GM18502 (cell line): ENCODE measurements around the gene CASP7.

Experiments
- ATAC-seq: cut with Tn5 transposase; IDR thresholded peaks from one replicate; pipeline ENCODE4 v1.9.1; 2021; ENCODE audit warnings: mild to moderate bottlenecking; ENCODE audit not compliant: unreplicated experiment, poor library complexity

Gene CASP7

GRCh38 chr10:113665352-113665751 is 14.4 kb upstream of the CASP7 start:
- no peak for ATAC-seq

- ATAC-seq = no peak
Observed at GRCh38 chr10:113665806-113666354, 13.8 kb upstream of the CASP7 start.

GRCh38 chr10:113666682-113667252 is 12.9 kb upstream of the CASP7 start:
- ATAC-seq = peak; percentile 91

- peak; percentile 6 for ATAC-seq
Observed at GRCh38 chr10:113680190-113681111, 739 bp downstream of the CASP7 start.

- ATAC-seq = peak; percentile 61
Observed at GRCh38 chr10:113681533-113682470, 2.1 kb downstream of the CASP7 start.

GRCh38 chr10:113683300-113683699 is 3.6 kb downstream of the CASP7 start:
- no peak for ATAC-seq

- no peak for ATAC-seq
Observed at GRCh38 chr10:113686028-113686427, 6.3 kb downstream of the CASP7 start.

GRCh38 chr10:113687037-113687436 is 7.3 kb downstream of the CASP7 start:
- no peak for ATAC-seq

- ATAC-seq = no peak
Observed at GRCh38 chr10:113689057-113689456, 9.3 kb downstream of the CASP7 start.

- ATAC-seq = no peak
Observed at GRCh38 chr10:113689574-113689973, 9.9 kb downstream of the CASP7 start.

GRCh38 chr10:113690749-113691148 is 11.0 kb downstream of the CASP7 start:
- ATAC-seq = no peak

GRCh38 chr10:113691381-113691780 is 11.7 kb downstream of the CASP7 start:
- ATAC-seq = no peak

- ATAC-seq = no peak
Observed at GRCh38 chr10:113692271-113692670, 12.6 kb downstream of the CASP7 start.

GRCh38 chr10:113693348-113693747 is 13.6 kb downstream of the CASP7 start:
- no peak for ATAC-seq

GRCh38 chr10:113695691-113696090 is 16.0 kb downstream of the CASP7 start:
- no peak for ATAC-seq

GRCh38 chr10:113697595-113697994 is 17.9 kb downstream of the CASP7 start:
- no peak for ATAC-seq

- peak; percentile 50 for ATAC-seq
Observed at GRCh38 chr10:113704637-113705343, 25.1 kb downstream of the CASP7 start.

GRCh38 chr10:113705344-113705652 is 25.6 kb downstream of the CASP7 start:
- no peak for ATAC-seq

GRCh38 chr10:113706623-113707022 is 26.9 kb downstream of the CASP7 start:
- no peak for ATAC-seq

GRCh38 chr10:113708640-113709039 is 28.9 kb downstream of the CASP7 start:
- ATAC-seq = no peak
